Sigmoid colon (tissue), 3 donors: ENCODE measurements around the gene EPG5.

Experiments used
- CTCF ChIP-seq, 4 experiments: fragments of 450-650 bp in 3 of 4; fragments of 200-600 bp in 1 of 4; IDR thresholded peaks; one replicate each; pipeline ENCODE4 v1.5.1; 2016 to 2019; ENCODE audit warnings: antibody characterized with exemption in 4 of 4, mild to moderate bottlenecking in 3 of 4, moderate library complexity in 2 of 4
- POLR2A ChIP-seq, 2 donors: fragments of 450-650 bp; IDR thresholded peaks; one replicate each; pipeline ENCODE4 v1.6.1; 2016; ENCODE audit warnings: antibody characterized with exemption in 2 of 2, mild to moderate bottlenecking in 2 of 2, moderate library complexity in 2 of 2

GRCh38 chr18:45856531-45856930, 110.6 kb downstream of the EPG5 start:
- no peak for TF ChIP-seq CTCF (IDR thresholded peaks at IDR 0.05)
- TF ChIP-seq POLR2A (IDR thresholded peaks at IDR 0.05): no peak
